HepG2 (cell line): ENCODE results near the gene DEFB131A.
"Not testable (repeated sequence)": the region's sequence is repeated elsewhere in the genome, so short reads cannot be mapped to it uniquely, and the experiment has no call there.

ENCODE experiments used
- ARID5B ChIP-seq: IDR thresholded peaks from 2 replicates; pipeline ENCODE4 v1.4.0; 2020; ENCODE audit warnings: mild to moderate bottlenecking, missing genetic modification reagents
- CC2D1A ChIP-seq: sonication (generic); formaldehyde crosslinking; IDR thresholded peaks from 2 replicates; pipeline ENCODE4 v1.8.1; 2023; ENCODE audit warnings: mild to moderate bottlenecking, missing genetic modification reagents
- CEBPB ChIP-seq: IDR thresholded peaks from 2 replicates; pipeline ENCODE4 v1.6.1; 2011; ENCODE audit warnings: low read depth, low read length, improper control_type of control experiment, borderline replicate concordance
- FOXA1 ChIP-seq, 2 experiments: fragments of 450-650 bp in 1 of 2; sonication (generic) in 1 of 2; formaldehyde crosslinking in 1 of 2; IDR thresholded peaks; 2 replicates each; pipeline versions ENCODE4 v1.4.0 to v1.6.1; 2016 to 2020; ENCODE audit warnings: missing genetic modification reagents in 1 of 2
- GATAD1 ChIP-seq: IDR thresholded peaks from 2 replicates; pipeline ENCODE4 v1.6.1; 2016; ENCODE audit warnings: missing genetic modification reagents, missing compliant biosample characterization
- GTF2F1 ChIP-seq: fragments of 150-350 bp; IDR thresholded peaks from 2 replicates; pipeline ENCODE4 v1.6.1; 2014; ENCODE audit warnings: low read length
- MNT ChIP-seq: fragments of 450-650 bp; IDR thresholded peaks from 2 replicates; pipeline ENCODE4 v1.6.1; 2016
- POLR2A ChIP-seq, 2 experiments: IDR thresholded peaks; 2 replicates each; pipeline ENCODE4 v1.6.1; 2011; ENCODE audit warnings: low read depth in 2 of 2, low read length in 2 of 2, mild to moderate bottlenecking in 1 of 2, moderate library complexity in 1 of 2; ENCODE audit not compliant: insufficient read depth in 1 of 2
- POLR2AphosphoS2 ChIP-seq: IDR thresholded peaks from 2 replicates; pipeline ENCODE4 v1.6.1; 2011; ENCODE audit warnings: low read depth, low read length, improper control_type of control experiment
- ZFP36L2 ChIP-seq: sonication (generic); formaldehyde crosslinking; IDR thresholded peaks from 2 replicates; pipeline ENCODE4 v1.4.0; 2020; ENCODE audit warnings: missing genetic modification reagents
- ZNF777 ChIP-seq: sonication (generic); formaldehyde crosslinking; IDR thresholded peaks from 2 replicates; pipeline ENCODE4 v1.4.0; 2020; ENCODE audit warnings: missing genetic modification reagents

- not testable (repeated sequence) for TF ChIP-seq ZNF777 (CRISPR knock-in tag); POLR2AphosphoS2; GATAD1 (CRISPR knock-in tag); CEBPB; GTF2F1; MNT; ZFP36L2 (CRISPR knock-in tag); ARID5B (CRISPR knock-in tag); FOXA1 (IDR thresholded peaks at IDR 0.05); FOXA1 (CRISPR knock-in tag; IDR thresholded peaks at IDR 0.05); POLR2A (IDR thresholded peaks at IDR 0.05; ENCODE audit: insufficient read depth in 1 of 2, low read depth in 2 of 2, low read length in 2 of 2); CC2D1A
Measured at GRCh38 chr4:9490986-9491385, 46.8 kb downstream of the DEFB131A start.
